ENCODE data around the gene MTSS2.

The MTSS2 gene, protein sequence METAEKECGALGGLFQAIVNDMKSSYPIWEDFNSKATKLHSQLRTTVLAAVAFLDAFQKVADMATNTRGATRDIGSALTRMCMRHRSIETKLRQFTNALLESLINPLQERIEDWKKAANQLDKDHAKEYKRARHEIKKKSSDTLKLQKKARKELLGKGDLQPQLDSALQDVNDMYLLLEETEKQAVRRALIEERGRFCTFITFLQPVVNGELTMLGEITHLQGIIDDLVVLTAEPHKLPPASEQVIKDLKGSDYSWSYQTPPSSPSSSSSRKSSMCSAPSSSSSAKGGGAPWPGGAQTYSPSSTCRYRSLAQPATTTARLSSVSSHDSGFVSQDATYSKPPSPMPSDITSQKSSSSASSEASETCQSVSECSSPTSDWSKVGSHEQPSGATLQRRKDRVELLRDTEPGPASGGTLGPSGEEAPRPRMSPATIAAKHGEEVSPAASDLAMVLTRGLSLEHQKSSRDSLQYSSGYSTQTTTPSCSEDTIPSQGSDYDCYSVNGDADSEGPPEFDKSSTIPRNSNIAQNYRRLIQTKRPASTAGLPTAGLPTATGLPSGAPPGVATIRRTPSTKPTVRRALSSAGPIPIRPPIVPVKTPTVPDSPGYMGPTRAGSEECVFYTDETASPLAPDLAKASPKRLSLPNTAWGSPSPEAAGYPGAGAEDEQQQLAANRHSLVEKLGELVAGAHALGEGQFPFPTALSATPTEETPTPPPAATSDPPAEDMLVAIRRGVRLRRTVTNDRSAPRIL

DNA sequence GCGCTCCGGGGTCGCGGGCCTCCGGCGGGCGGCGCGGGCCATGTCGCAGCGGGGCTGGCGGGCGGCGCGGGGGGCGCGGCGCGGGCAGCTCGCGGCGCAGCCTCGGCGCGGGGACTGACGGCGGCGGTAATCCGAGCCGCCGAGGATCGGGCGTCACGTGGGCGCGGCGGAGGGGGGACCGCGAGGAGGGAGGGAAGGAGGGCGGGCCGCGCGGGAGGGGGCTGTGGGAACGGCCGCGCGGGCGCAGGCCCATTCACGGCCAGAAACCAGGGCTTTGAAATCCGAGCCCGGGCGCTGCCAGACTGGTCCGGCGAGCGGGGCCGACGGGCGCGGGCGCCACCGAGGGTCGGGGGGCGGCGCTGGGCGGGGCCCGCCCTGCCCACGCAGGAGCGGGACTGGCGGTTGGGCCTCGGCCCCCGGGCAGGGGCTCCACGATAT lies at the start of gene MTSS2:
Gene MTSS2 (minus strand): TSS at position 116 of the 438 bp plus-strand sequence. CDS start 262 bp downstream, outside the sequence.
- TF ChIP-seq, protein P1, sequence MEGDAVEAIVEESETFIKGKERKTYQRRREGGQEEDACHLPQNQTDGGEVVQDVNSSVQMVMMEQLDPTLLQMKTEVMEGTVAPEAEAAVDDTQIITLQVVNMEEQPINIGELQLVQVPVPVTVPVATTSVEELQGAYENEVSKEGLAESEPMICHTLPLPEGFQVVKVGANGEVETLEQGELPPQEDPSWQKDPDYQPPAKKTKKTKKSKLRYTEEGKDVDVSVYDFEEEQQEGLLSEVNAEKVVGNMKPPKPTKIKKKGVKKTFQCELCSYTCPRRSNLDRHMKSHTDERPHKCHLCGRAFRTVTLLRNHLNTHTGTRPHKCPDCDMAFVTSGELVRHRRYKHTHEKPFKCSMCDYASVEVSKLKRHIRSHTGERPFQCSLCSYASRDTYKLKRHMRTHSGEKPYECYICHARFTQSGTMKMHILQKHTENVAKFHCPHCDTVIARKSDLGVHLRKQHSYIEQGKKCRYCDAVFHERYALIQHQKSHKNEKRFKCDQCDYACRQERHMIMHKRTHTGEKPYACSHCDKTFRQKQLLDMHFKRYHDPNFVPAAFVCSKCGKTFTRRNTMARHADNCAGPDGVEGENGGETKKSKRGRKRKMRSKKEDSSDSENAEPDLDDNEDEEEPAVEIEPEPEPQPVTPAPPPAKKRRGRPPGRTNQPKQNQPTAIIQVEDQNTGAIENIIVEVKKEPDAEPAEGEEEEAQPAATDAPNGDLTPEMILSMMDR (conservative IDR thresholded peaks at IDR 0.05; ENCODE audit: low read depth, low read length) = no peak
- peak; percentile 62 for DNase-seq (ENCODE audit: low read depth)
- peak within 1 kb of the TSS; percentile 86 for H3K4me3 ChIP-seq (ENCODE audit: low read length)

DNA sequence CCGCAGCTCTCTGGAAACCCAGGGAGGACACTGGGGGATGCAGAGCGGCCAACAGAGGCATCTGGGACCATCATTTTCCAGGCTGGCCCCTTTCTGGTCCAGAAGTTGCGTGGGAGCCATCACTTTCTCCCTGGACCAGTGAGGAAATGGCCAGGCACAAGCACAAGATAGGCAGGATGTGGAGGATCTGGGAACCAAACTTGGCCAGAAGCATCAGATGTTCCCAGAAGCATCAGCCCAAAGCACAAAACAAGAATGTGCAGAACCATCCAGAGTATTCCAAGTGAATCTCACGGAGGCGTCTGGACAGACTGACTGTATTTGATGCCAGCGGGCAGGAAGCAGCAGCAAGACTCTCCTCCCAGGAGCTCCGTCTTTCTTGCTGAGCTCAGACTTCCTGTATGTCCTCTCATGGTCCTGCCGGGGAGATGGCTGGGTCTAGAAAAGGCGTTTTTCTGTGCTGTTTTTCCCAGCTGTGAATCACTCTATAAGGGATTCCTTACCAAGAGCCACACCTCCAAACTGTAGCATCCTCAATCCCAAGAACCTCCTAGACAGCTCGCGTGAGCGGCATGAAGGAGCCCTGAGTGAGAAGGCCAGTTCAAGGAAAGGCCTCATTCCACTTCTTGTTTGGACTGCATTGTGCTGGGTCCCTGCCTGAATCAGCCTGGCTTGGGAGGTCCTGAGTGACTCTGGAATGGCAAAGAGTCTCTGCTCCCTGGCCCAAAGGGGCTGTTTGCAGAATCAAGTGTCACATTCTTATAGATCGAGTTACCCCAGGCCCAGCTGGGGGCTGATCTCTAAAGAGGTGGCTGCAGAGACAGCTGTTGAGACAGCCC lies 49.5 kb upstream of the MTSS2 start:
- no peak for DNase-seq (ENCODE audit: low read depth)
- H3K4me3 ChIP-seq (ENCODE audit: low read length) = no peak overlapping the region
- TF ChIP-seq, protein P1 (conservative IDR thresholded peaks at IDR 0.05; ENCODE audit: low read depth, low read length) = no peak

DNA sequence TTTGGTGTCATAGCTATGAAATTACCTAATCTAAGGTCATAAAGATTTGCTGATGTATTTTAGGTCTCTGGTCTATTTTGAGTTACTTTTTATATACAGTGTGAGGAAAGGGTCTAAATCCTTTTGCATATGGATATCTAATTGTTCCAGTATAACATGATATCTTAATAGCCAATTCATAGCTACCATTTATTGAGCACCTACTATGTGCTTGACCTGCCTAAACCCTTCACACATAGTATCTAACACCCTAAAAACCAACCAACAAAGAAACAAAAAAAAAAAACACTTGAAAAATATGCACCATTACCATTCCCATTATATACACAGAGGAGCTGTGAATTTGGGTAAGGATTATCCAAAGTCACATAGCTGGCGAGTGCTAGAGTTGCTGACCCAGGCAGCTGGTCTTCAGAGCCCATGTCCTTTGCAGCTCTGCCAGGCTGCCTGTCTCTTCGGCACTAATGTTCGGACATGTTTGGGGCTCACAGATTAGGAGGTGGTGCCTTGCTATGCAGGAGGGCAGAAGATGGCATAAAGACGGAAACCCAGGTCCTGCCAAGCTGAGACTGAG lies 48.8 kb upstream of the MTSS2 start:
- TF ChIP-seq, protein P1 (conservative IDR thresholded peaks at IDR 0.05; ENCODE audit: low read depth, low read length) = no peak
- H3K4me3 ChIP-seq (ENCODE audit: low read length) = no peak overlapping the region
- no peak for DNase-seq (ENCODE audit: low read depth)

DNA sequence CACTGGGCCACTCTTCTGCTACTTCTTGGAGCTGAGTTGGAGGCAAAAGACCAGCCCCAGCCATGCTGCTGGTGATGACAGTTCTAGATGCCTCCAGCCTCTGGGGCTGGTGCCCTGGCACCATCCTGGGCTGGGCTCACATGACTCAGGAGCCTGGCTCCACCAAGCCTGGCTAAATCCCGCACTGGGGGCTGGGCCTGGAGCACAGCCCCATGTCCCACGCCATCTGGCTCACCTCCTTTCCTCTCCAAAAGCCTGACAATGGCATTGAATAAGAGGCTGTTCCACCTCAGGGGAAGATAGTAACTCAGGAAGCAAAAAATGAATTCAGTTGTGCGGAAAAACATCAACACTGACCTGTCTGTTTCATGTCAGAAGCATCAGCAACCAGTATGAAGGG lies 45.1 kb upstream of the MTSS2 start:
- no peak for DNase-seq (ENCODE audit: low read depth)
- H3K4me3 ChIP-seq (ENCODE audit: low read length) = no peak overlapping the region
- TF ChIP-seq, protein P1 (conservative IDR thresholded peaks at IDR 0.05; ENCODE audit: low read depth, low read length) = no peak

DNA sequence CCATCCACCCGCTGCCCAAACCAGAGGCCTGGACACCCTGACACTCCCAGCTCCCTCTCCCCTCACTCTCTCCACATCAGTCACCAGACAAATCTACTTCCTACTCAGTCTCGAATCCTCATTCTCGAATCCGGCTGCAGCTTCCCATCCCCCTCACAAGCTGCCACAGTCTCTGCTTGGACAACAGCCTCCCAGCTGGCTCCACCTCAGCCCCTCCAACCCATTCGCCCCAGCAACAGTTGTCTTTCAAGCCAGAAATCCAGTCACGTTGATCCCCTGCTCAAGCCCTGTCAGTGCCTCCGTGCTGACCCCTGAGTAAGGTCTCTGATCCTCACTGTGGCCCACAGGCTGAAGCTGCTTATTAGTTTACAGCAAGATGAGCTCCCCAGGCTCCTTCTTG lies 44.2 kb upstream of the MTSS2 start:
- no peak overlapping the region for H3K4me3 ChIP-seq (ENCODE audit: low read length)
- no peak for DNase-seq (ENCODE audit: low read depth)
- TF ChIP-seq, protein P1 (conservative IDR thresholded peaks at IDR 0.05; ENCODE audit: low read depth, low read length) = no peak

DNA sequence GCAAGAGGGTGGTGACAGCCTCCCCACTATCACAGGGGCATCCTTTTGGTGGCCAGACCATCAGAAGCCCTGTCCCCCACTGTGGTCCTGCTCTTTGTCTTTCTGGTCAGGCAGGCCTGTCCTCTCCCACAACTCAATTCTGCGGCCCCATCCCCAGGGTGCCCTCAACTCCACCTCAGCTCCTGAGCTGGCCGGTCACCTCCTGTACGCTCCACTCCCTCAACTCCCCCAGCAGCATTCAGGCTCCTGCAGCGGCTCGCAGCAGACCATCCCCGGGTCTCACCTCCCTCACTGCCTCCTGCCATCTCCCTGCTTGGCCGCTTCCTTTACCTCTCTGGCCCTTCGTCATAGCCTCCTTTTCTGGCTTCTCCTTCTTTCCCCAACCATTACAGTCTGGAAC lies 43.4 kb upstream of the MTSS2 start:
- no peak overlapping the region for H3K4me3 ChIP-seq (ENCODE audit: low read length)
- DNase-seq (ENCODE audit: low read depth) = no peak
- TF ChIP-seq, protein P1 (conservative IDR thresholded peaks at IDR 0.05; ENCODE audit: low read depth, low read length) = no peak

All from retinal pigment epithelial cell (primary cell).